ENCODE results near the gene PAPPA. TPM values are rescaled to one million over a fixed set of nuclear protein-coding genes. Genes with fewer than 3 reads are reported as not detected.

PAPPA gene
- total RNA-seq, 1 experiment from 2014 or later, result 0.17 TPM

- Histone ChIP-seq H3K27ac (ENCODE audit: insufficient read length, low read depth, low read length) (no peak overlapping the region), H3T11ph (ENCODE audit: low read length) (no peak overlapping the region), H2BK5ac (ENCODE audit: insufficient read length, low read length) (no peak overlapping the region), H4K5ac (ENCODE audit: insufficient read length, low read depth, low read length) (no peak overlapping the region), H3K18ac (ENCODE audit: insufficient read length, low read depth, low read length) (no peak overlapping the region), H3K14ac (ENCODE audit: insufficient read depth, low read length) (no peak overlapping the region), H4K20me1 (ENCODE audit: control insufficient read depth, insufficient read depth, insufficient read length) (no peaks in the 10 kb centered on the region), H3K27me3 (ENCODE audit: insufficient read depth, low read length) (no peaks in the 10 kb centered on the region), H3K56ac (ENCODE audit: insufficient read length, low read depth, low read length) (no peak overlapping the region), H3K23ac (ENCODE audit: insufficient read length, low read depth, low read length) (no peak overlapping the region), H2AK5ac (ENCODE audit: insufficient read length, low read length) (no peak overlapping the region), H3K9me3 (ENCODE audit: control insufficient read depth, low read depth, low read length) (no peaks in the 10 kb centered on the region), H3K79me2 (ENCODE audit: insufficient read depth, low read length) (no peaks in the 10 kb centered on the region), H3K9ac (ENCODE audit: extremely low read depth, insufficient read length, low read length) (no peak overlapping the region), H2BK12ac (ENCODE audit: insufficient read length, low read depth, low read length) (no peak overlapping the region), H4K8ac (replicated peaks; ENCODE audit: insufficient read length, low read depth, low read length) (no peak overlapping the region), H3K79me1 (ENCODE audit: insufficient read depth, low read depth, low read length, poor library complexity, severe bottlenecking) (no peaks in the 10 kb centered on the region), H3K4me1 (ENCODE audit: insufficient read depth, low read length) (peaks cover 12% of the 10 kb centered on the region), H2BK15ac (ENCODE audit: low read depth, low read length) (no peak overlapping the region), H2AFZ (ENCODE audit: low read length) (no peak overlapping the region), H3K4ac (ENCODE audit: low read depth, low read length) (no peak overlapping the region), H4K91ac (ENCODE audit: insufficient read length, low read depth, low read length) (no peak overlapping the region), H3K23me2 (ENCODE audit: insufficient read length, low read depth, low read length, poor library complexity, severe bottlenecking) (no peaks in the 10 kb centered on the region), H3K4me2 (ENCODE audit: insufficient read depth, insufficient read length, low read length) (no peak overlapping the region), H2BK120ac (ENCODE audit: low read depth, low read length, poor library complexity, severe bottlenecking) (no peak overlapping the region), H2BK20ac (ENCODE audit: low read depth, low read length, poor library complexity, severe bottlenecking) (no peak overlapping the region)
- H3K27me3 Mint-ChIP-seq (ENCODE audit: low read depth), result peaks cover 18% of the 10 kb centered on the region
- TF ChIP-seq, protein P1, sequence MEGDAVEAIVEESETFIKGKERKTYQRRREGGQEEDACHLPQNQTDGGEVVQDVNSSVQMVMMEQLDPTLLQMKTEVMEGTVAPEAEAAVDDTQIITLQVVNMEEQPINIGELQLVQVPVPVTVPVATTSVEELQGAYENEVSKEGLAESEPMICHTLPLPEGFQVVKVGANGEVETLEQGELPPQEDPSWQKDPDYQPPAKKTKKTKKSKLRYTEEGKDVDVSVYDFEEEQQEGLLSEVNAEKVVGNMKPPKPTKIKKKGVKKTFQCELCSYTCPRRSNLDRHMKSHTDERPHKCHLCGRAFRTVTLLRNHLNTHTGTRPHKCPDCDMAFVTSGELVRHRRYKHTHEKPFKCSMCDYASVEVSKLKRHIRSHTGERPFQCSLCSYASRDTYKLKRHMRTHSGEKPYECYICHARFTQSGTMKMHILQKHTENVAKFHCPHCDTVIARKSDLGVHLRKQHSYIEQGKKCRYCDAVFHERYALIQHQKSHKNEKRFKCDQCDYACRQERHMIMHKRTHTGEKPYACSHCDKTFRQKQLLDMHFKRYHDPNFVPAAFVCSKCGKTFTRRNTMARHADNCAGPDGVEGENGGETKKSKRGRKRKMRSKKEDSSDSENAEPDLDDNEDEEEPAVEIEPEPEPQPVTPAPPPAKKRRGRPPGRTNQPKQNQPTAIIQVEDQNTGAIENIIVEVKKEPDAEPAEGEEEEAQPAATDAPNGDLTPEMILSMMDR (conservative IDR thresholded peaks at IDR 0.05), result no peak
- H3K9me3 Mint-ChIP-seq, result no peaks in the 10 kb centered on the region
- DNase-seq, result no peak
- H3K27ac Mint-ChIP-seq, result no peak overlapping the region
- no peaks in the 10 kb centered on the region for H3K36me3 Mint-ChIP-seq (ENCODE audit: insufficient read depth in 1 of 3, low read depth in 3 of 3)
- WGBS (ENCODE audit: extremely low coverage, insufficient read length, low lambda C conversion rate), result no CpG with 5 or more reads among the region's 5 CpGs
- no peak overlapping the region for H3K4me3 Mint-ChIP-seq
- peaks cover 26 to 28% of the 10 kb centered on the region in 2 experiments for H3K4me1 Mint-ChIP-seq
These were observed 149.7 kb downstream of the PAPPA start for GRCh38 chr9:116303270-116303669.

Data from H9 (cell line).